Upper lobe of left lung (tissue), 6 donors: ENCODE measurements around the gene S100A1. TPM values are rescaled to one million over a fixed set of nuclear protein-coding genes. Genes with fewer than 3 reads are reported as not detected.

ENCODE experiments used
- ATAC-seq, 2 donors: fragments of 200-7000 bp; cut with Tn5 transposase; one replicate each; pipeline ENCODE4 v1.9.1; 2022; ENCODE audit warnings: mild to moderate bottlenecking in 2 of 2, moderate library complexity in 2 of 2; ENCODE audit not compliant: low FRiP score in 2 of 2
- DNase-seq, 2 donors: peaks; one replicate each; pipeline ENCODE4 v3.0.0-alpha.2; 2019 to 2020
- H3K27ac ChIP-seq, 4 donors: fragments of 200-600 bp; sonication (generic); one replicate each; pipeline ENCODE4 v1.5.1; 2016 to 2019
- H3K27me3 ChIP-seq, 4 donors: fragments of 200-600 bp; sonication (generic); one replicate each; pipeline ENCODE4 v1.5.1; 2017 to 2019
- H3K36me3 ChIP-seq, 4 donors: fragments of 200-600 bp; sonication (generic); one replicate each; pipeline ENCODE4 v1.5.1; 2016 to 2019
- H3K4me1 ChIP-seq, 4 donors: fragments of 200-600 bp; sonication (generic); one replicate each; pipeline ENCODE4 v1.5.1; 2018 to 2019
- H3K4me3 ChIP-seq, 4 donors: fragments of 200-600 bp; sonication (generic); one replicate each; pipeline ENCODE4 v1.5.1; 2017 to 2019; ENCODE audit warnings: mild to moderate bottlenecking in 2 of 4, moderate library complexity in 1 of 4
- H3K9me3 ChIP-seq, 4 donors: fragments of 200-600 bp; sonication (generic); one replicate each; pipeline ENCODE4 v1.5.1; 2018 to 2019
- EP300 ChIP-seq, 4 donors: sonication (generic); formaldehyde crosslinking; IDR thresholded peaks; one replicate each; pipeline ENCODE4 v1.5.1; 2017; ENCODE audit warnings: antibody characterized with exemption in 4 of 4, control low read depth in 2 of 4
- POLR2A ChIP-seq, 4 donors: fragments of 450-650 bp; IDR thresholded peaks; one replicate each; pipeline ENCODE4 v1.5.1; 2016 to 2017; ENCODE audit warnings: antibody characterized with exemption in 4 of 4, mild to moderate bottlenecking in 2 of 4
- POLR2AphosphoS5 ChIP-seq, 2 donors: sonication (generic); formaldehyde crosslinking; IDR thresholded peaks; one replicate each; pipeline ENCODE4 v1.5.1; 2017; ENCODE audit warnings: antibody characterized with exemption in 2 of 2
- WGBS, 2 donors: methylation state at CpG; one replicate each; pipeline ENCODE4 v1.1.5; 2017 to 2018; 5-methylcytosine and 5-hydroxymethylcytosine counted together
- total RNA-seq, 6 donors: library from RNA; depleted of rRNA in 4 of 6; stranded (reverse); fragments of >200 nt in 4 of 6; gene quantifications; one replicate each; pipeline versions ENCODE4 v1.1.0 to v1.2.1, GENCODE V29; 2016 to 2021
- TF ChIP-seq, protein P1 (sequence below), 6 experiments: fragments of 450-650 bp in 4 of 6; fragments of 200-600 bp in 2 of 6; sonication (generic) in 2 of 6; IDR thresholded peaks; one replicate each; pipeline ENCODE4 v1.5.1; 2016 to 2019; ENCODE audit warnings: antibody characterized with exemption in 6 of 6
- donor health status: DM: no; HTN: no; CAD: no; lungs with moderate emphysema.
- donor health status: DM: no; HTN: yes; CAD: no; lungs with severe emphysema.

The S100A1 gene
- total RNA-seq, 6 donors from 2014 or later = 1.1 TPM; not detected in 5

DNA sequence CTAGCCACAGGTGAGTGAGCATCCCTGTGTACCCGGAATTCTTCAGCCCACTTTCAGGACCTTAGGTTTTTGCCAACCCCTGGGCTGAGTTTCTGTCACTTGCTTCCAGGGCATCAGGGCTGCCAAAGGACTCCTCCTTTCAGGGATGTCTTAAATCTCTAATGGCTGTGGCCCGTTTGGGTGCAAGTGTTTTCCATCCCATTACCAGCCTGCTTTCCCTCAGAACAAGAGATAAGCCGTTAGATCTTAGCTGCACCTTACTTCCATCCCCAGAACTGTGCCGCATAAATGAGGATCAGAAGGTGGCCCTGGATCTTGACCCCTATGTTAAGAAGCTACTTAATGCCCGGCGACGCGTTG, 30.9 kb downstream of the S100A1 start:
- DNase-seq = no peak
- Histone ChIP-seq H3K4me1 (peaks cover 8 to 18% (median 13%) of the 10 kb centered on the region in 4 donors), H3K4me3 (peak overlapping the region; percentile 48 to 95 (median 77)), H3K27ac (peak overlapping the region; percentile 92 to 99 (median 94)), H3K9me3 (no peaks in the 10 kb centered on the region), H3K27me3 (no peaks in the 10 kb centered on the region), H3K36me3 (peaks cover 21 to 37% (median 33%) of the 10 kb centered on the region in 4 donors)
- TF ChIP-seq POLR2A (IDR thresholded peaks at IDR 0.05) = no peak
- TF ChIP-seq, protein P1, sequence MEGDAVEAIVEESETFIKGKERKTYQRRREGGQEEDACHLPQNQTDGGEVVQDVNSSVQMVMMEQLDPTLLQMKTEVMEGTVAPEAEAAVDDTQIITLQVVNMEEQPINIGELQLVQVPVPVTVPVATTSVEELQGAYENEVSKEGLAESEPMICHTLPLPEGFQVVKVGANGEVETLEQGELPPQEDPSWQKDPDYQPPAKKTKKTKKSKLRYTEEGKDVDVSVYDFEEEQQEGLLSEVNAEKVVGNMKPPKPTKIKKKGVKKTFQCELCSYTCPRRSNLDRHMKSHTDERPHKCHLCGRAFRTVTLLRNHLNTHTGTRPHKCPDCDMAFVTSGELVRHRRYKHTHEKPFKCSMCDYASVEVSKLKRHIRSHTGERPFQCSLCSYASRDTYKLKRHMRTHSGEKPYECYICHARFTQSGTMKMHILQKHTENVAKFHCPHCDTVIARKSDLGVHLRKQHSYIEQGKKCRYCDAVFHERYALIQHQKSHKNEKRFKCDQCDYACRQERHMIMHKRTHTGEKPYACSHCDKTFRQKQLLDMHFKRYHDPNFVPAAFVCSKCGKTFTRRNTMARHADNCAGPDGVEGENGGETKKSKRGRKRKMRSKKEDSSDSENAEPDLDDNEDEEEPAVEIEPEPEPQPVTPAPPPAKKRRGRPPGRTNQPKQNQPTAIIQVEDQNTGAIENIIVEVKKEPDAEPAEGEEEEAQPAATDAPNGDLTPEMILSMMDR (IDR thresholded peaks at IDR 0.05) = no peak
- TF ChIP-seq EP300 (IDR thresholded peaks at IDR 0.05) = no peak
- TF ChIP-seq POLR2AphosphoS5 (IDR thresholded peaks at IDR 0.05) = no peak
- 35 to 45% methylated on average over 7 to 8 of the region's 8 CpGs for WGBS, 2 donors
- no peak for ATAC-seq

DNA sequence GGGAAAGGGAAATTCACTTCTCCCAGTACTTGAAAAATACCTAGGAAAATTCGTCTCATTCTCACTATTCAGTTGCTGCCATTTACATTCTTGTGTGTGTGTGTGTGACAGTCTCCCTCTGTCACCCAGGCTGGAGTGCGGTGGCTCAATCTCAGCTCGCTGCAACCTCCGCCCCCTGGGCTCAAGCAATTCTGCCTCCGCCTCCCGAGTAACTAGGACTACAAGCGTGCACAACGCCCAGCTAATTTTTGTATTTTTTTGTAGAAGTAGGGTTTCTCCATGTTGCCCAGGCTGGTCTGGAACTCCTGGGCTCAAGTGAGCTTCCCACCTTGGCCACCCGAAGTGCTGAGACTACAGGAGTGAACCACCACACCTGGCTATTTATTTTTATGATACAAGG, 31.4 kb downstream of the S100A1 start:
- ATAC-seq (no peak), DNase-seq (no peak)
- TF ChIP-seq, protein P1 (IDR thresholded peaks at IDR 0.05) = no peak
- TF ChIP-seq POLR2AphosphoS5 (IDR thresholded peaks at IDR 0.05) = no peak
- no peak for TF ChIP-seq EP300 (IDR thresholded peaks at IDR 0.05)
- no peak for TF ChIP-seq POLR2A (IDR thresholded peaks at IDR 0.05)
- H3K27me3 ChIP-seq = no peaks in the 10 kb centered on the region
- H3K27ac ChIP-seq = peak overlapping the region in 1 of 4 donors; percentile 92
- H3K4me3 ChIP-seq = peak overlapping the region in 2 of 4 donors; percentile 78 to 95
- no peaks in the 10 kb centered on the region for H3K9me3 ChIP-seq
- 63 to 78% methylated on average over 9 of the region's 9 CpGs for WGBS, 2 donors
- H3K36me3 ChIP-seq = peaks cover 25 to 42% (median 38%) of the 10 kb centered on the region in 4 donors
- H3K4me1 ChIP-seq = peaks cover 8 to 18% (median 13%) of the 10 kb centered on the region in 4 donors

DNA sequence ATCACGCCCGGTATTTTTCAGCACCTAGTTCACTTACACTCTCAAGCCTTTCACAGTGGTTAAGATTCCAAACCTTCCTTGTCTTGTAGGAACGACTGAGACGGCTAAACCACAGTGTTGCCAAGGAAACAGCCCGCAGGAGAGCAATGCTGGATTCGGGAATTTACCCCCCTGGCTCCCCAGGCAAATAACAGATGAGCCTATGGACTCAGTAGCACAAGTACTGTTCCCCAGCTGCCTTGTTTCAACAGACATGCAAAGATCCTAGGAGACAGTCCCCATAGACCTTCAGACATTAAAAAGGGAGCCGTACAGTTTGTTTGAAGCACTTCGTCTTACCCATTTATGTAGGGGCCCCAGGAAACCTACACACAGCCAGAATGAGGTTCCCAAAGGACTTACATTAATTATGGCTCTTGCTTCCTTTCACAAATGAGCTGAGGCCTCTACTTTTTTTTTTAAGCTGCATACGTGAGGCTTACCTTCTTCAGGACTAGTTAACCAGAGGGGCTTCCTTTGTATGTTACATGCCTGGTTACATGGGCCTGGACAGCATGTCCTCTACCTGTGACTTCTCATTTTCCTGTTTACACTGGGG, 33.0 kb downstream of the S100A1 start:
- TF ChIP-seq, protein P1 (IDR thresholded peaks at IDR 0.05) = no peak
- TF ChIP-seq POLR2AphosphoS5 (IDR thresholded peaks at IDR 0.05) = no peak
- no peaks in the 10 kb centered on the region for H3K9me3 ChIP-seq
- DNase-seq (no peak), ATAC-seq (no peak)
- peaks cover 8 to 18% (median 13%) of the 10 kb centered on the region in 4 donors for H3K4me1 ChIP-seq
- H3K36me3 ChIP-seq = peaks cover 39 to 57% (median 54%) of the 10 kb centered on the region in 4 donors
- 72 to 77% methylated on average over 8 of the region's 9 CpGs for WGBS, 2 donors
- H3K4me3 ChIP-seq = no peak overlapping the region
- H3K27me3 ChIP-seq = no peaks in the 10 kb centered on the region
- no peak overlapping the region for H3K27ac ChIP-seq

DNA sequence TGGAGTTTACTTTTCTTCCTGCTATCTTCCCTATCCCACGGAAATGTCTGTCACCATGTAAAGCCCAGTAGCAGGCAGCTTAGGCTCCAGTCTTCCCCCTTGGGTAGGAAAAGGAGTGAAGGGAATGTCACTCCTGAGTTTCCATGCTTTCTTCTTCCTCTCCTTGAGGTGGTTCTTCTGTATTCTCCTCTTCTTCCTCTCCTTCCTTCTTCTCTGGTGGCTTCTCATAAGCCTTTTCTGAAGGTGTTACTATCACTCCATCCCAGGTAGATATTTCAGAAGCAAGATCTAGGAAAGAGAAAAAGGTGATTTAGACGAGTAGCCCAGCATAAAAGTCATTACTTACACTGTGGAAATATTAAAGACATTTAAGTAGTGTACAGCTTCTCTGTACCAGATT, 34.0 kb downstream of the S100A1 start:
- DNase-seq (no peak), ATAC-seq (no peak)
- WGBS, 2 donors = 63% methylated on average over 2 of the region's 2 CpGs
- TF ChIP-seq POLR2AphosphoS5 (IDR thresholded peaks at IDR 0.05) (no peak), EP300 (IDR thresholded peaks at IDR 0.05) (no peak), POLR2A (IDR thresholded peaks at IDR 0.05) (no peak)
- TF ChIP-seq, protein P1 (IDR thresholded peaks at IDR 0.05) = no peak
- Histone ChIP-seq H3K27me3 (no peaks in the 10 kb centered on the region), H3K36me3 (peaks cover 49 to 68% (median 65%) of the 10 kb centered on the region in 4 donors), H3K4me1 (peaks cover 8 to 18% (median 13%) of the 10 kb centered on the region in 4 donors), H3K27ac (no peak overlapping the region), H3K9me3 (no peaks in the 10 kb centered on the region), H3K4me3 (no peak overlapping the region)

DNA sequence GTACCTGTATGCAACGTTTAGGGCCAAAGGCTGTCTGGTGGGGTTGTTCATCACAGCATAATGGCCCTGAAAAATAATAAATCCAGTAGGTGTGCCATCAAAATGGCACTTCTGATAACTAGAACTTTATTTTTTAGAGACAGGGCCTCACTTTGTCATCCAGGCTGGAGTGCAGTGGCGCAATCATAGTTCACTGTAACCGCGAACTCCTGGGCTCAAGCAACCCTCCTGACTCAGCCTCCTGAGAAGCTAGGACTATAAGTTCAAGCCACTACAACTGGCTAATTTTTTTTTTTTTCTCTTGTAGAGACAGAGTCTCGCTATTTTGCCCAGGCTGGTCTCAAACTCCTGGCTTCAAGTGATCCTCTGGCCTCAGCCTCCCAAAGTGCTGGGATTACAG, 35.0 kb downstream of the S100A1 start:
- Histone ChIP-seq H3K36me3 (peaks cover 57 to 77% (median 73%) of the 10 kb centered on the region in 4 donors), H3K4me1 (peaks cover 9 to 17% (median 13%) of the 10 kb centered on the region in 4 donors), H3K27me3 (no peaks in the 10 kb centered on the region), H3K9me3 (no peaks in the 10 kb centered on the region), H3K27ac (no peak overlapping the region), H3K4me3 (no peak overlapping the region)
- ATAC-seq (no peak), DNase-seq (no peak)
- 77 to 82% methylated on average over 5 of the region's 5 CpGs for WGBS, 2 donors
- TF ChIP-seq EP300 (IDR thresholded peaks at IDR 0.05) (no peak), POLR2AphosphoS5 (IDR thresholded peaks at IDR 0.05) (no peak), POLR2A (IDR thresholded peaks at IDR 0.05) (no peak)
- TF ChIP-seq, protein P1 (IDR thresholded peaks at IDR 0.05) = no peak
